Stimulated activated naive CD8-positive, alpha-beta T cell treated with anti-CD3 and anti-CD28 coated beads, Interleukin-15, Interleukin-2, amounts not matched to agents 100 U/mL and 50 U/mL, for 24 hours (primary cell): ENCODE results near the gene CHCHD1.
"Not testable (repeated sequence)": the region's sequence is repeated elsewhere in the genome, so short reads cannot be mapped to it uniquely, and the experiment has no call there.

Experiments
- ATAC-seq: fragments of 150-1000 bp; cut with Tn5 transposase; one replicate; pipeline ENCODE4 v1.10.0; 2021
- DNase-seq: peaks from one replicate; pipeline ENCODE4 v3.0.0; 2021

The CHCHD1 gene

GRCh38 chr10:73769396-73769795 is 12.5 kb upstream of the CHCHD1 start:
- no peak for DNase-seq

GRCh38 chr10:73771722-73772280 is 10.0 kb upstream of the CHCHD1 start:
- peak; percentile 2 for ATAC-seq
- peak; percentile 87 for DNase-seq

More at GRCh38 chr10:73769396-73769795, 12.5 kb upstream of the CHCHD1 start:
- no peak for ATAC-seq

DNA sequence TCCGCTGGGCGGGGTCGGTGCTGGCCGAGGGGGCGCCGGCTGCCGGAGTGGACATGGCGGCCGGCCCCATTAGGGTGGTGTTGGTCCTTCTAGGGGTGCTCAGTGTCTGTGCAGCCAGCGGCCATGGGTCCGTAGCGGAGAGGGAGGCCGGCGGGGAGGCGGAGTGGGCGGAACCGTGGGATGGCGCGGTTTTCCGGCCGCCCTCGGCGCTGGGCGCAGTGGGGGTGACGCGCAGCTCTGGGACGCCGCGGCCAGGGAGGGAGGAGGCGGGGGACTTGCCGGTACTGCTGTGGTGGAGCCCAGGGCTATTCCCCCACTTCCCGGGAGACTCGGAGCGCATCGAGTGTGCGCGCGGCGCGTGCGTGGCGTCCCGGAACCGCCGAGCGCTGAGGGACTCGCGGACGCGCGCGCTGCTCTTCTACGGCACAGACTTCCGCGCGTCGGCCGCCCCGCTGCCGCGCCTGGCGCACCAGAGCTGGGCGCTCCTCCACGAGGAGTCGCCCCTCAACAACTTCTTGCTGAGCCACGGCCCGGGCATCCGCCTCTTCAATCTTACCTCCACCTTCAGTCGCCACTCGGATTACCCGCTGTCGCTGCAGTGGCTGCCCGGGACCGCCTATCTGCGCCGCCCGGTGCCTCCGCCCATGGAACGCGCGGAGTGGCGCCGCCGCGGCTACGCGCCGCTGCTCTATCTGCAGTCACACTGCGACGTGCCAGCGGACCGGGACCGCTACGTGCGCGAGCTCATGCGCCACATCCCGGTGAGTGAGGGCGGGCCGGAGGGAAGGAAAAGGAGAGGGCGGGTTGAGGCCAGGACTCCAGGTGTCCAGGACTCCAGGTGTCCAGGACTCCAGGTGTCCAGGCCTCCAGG is 9.3 kb upstream of the CHCHD1 start:
- DNase-seq, result peak; percentile 87

DNA sequence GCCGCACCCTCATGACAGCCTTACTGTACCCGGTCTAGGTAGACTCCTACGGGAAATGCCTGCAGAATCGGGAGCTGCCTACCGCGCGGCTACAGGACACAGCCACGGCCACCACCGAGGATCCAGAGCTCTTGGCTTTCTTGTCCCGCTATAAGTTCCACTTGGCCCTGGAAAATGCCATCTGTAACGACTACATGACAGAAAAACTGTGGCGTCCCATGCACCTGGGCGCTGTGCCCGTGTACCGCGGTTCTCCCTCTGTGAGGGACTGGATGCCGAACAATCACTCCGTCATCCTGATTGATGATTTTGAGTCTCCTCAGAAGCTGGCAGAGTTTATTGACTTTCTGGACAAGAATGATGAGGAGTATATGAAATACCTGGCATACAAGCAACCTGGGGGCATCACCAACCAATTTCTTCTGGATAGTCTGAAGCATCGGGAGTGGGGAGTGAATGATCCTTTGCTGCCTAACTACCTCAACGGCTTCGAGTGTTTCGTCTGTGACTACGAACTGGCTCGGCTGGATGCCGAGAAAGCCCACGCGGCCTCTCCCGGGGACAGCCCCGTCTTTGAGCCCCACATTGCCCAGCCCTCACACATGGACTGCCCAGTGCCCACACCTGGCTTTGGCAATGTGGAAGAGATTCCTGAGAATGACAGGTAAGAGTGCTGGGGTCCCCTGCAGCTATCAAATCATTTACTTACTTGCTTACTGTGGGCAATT is 8.5 kb upstream of the CHCHD1 start:
- peak; percentile 42 for DNase-seq
- no peak for ATAC-seq

More for the DNA sequence above, 9.3 kb upstream of the CHCHD1 start:
- ATAC-seq, result peak; percentile 76

- ATAC-seq, result no peak
Observed at GRCh38 chr10:73774637-73775036, 7.2 kb upstream of the CHCHD1 start.

DNA sequence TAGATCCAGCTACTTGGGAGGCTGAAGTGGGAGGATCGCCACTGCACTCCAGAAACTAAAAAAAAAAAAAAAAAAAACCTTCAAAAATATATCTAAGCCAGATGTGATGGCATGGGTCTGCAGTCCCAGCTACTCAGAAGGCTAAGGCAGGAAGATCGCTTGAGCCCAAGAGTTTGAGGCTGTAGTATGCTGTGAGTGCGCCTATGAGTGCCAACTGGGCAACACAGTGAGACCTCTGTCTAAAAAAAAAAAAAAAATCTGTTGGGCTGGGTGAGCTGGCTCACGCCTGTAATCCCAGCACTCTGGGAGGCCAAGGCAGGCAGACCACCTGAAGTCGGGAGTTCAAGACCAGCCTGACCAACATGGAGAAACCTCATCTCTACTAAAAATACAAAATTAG is 2.8 kb upstream of the CHCHD1 start:
- ATAC-seq (no peak), DNase-seq (no peak)

More at GRCh38 chr10:73774637-73775036, 7.2 kb upstream of the CHCHD1 start:
- DNase-seq, result no peak

- no peak for ATAC-seq
- no peak for DNase-seq
Observed at GRCh38 chr10:73779539-73780197, 2.2 kb upstream of the CHCHD1 start.

- DNase-seq (no peak), ATAC-seq (no peak)
Observed at GRCh38 chr10:73780301-73780700, 1.5 kb upstream of the CHCHD1 start.

- no peak for ATAC-seq
- DNase-seq, result no peak
Observed at GRCh38 chr10:73780966-73781365, 882 bp upstream of the CHCHD1 start.

DNA sequence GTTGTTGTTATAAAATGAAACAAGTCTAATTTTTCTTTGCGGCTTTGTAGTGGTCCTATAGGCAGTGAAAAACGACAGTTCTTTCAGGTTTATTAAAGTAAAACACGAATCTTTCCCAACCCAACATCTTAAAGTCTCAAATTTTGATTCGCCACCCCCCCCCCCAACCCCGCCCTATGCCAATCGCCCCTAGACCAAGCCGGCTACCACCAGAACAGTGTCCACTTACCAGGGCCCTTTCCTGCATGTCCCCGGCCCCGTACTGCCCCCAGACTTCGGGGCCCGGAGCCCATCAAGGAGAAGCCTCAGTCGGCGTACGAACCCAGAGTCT is 335 bp upstream of the CHCHD1 start:
- ATAC-seq, result peak; percentile 2

GRCh38 chr10:73782749-73783085 is 869 bp downstream of the CHCHD1 start:
- DNase-seq (no peak), ATAC-seq (no peak)

More for the DNA sequence above, 335 bp upstream of the CHCHD1 start:
- no peak for DNase-seq

DNA sequence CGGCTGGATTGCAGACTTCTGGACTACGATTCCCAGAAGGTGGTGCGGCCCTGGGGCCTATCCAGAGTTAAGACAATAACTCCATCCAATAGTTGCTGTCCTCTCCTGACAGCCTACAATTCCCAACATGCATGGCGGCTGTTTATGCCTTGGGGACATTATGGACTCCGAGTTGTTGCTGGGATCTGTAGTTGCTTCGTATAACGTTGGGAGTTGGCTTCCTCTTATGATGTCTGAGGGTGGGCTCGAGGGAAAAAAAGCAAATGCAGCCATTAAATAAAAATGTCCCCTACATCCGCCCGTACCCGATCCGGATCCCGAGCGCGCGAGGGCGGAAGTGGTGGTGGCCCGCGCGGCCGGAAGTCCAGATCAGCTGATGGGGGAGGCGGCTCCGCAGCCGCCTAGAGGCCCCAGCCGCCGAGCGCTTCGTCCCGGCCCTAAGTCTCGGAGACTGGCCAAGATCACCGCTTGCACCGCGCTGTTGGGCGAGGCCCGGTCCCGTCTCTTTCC is 3.4 kb downstream of the CHCHD1 start, which contains the start of gene ZSWIM8:
Gene ZSWIM8, plus strand, starts transcription at position 396 of the 510 bp plus-strand sequence. CDS start 273 bp downstream, outside the sequence.
- DNase-seq (peak; percentile 86), ATAC-seq (peak; percentile 89)

- DNase-seq (peak; percentile 56), ATAC-seq (no peak)
Observed at GRCh38 chr10:73785721-73786511, 4.1 kb downstream of the CHCHD1 start.

- DNase-seq (no peak), ATAC-seq (no peak)
Observed at GRCh38 chr10:73786512-73786885, 4.7 kb downstream of the CHCHD1 start.

DNA sequence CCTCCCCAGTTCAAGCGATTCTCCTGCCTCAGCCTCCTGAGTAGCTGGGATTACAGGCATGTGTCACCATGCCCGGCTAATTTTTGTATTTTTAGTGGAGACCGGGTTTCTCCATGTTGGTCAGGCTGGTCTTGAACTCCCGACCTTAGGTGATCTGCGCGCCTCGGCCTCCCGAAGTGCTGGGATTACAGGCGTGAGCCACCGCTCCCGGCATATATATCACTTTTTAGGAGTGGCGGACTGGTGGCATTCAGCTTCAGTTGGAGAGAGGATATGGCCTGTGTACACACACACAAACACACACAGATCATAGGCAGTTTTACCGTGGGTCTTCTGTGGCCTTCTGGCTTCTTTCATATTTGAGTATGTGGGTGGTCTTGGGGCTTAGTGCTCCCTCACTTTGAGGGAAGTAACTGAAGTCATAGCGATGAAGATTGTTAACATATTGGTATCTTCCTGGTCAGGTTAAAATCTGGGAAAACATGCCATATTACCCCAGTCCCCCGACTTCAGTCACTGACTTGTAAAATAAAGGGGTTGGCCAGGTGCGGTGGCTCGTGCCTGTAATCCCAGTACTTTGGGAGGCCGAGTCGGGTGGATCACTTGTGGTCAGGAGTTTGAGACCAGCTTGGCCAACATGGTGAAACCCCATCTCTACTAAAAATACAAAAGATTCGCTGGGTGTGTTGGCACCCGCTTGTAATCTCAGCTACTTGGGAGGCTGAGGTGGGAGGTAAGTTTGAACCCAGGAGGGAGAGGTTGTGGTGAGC is 5.4 kb downstream of the CHCHD1 start:
- not testable (repeated sequence) for DNase-seq, ATAC-seq

GRCh38 chr10:73788864-73789658 is 7.2 kb downstream of the CHCHD1 start:
- ATAC-seq (no peak), DNase-seq (no peak)

- ATAC-seq, result no peak
- DNase-seq, result no peak
Observed at GRCh38 chr10:73789659-73790055, 7.8 kb downstream of the CHCHD1 start.

DNA sequence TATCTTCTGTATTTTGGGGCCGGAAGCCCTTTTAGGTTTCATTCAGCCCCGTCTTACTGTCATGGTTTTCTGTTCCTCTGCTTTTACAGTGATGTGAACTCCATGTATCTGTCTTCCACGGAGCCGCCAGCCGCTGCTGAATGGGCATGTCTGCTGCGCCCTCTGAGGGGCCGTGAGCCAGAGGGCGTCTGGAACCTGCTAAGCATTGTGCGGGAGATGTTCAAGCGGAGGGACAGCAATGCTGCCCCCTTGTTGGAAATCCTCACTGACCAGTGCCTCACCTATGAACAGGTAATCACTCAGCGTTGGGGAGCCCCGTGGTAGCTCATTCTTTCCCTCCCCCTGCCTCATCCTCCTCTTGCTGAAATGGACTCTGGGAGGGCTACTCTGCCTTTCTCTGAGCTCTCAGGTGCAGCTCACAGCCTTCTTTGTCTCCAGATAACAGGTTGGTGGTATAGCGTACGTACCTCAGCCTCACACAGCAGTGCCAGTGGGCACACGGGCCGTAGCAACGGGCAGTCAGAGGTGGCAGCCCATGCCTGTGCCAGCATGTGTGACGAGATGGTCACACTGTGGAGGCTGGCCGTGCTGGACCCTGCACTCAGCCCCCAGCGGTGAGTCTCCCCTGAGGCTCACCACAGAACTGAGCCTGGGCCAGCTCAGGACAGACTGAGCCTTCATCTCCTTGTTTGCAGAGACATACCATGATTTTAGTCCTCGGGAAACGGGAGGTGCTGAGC is 9.2 kb downstream of the CHCHD1 start:
- no peak for DNase-seq
- no peak for ATAC-seq

GRCh38 chr10:73791871-73792400 is 10.1 kb downstream of the CHCHD1 start:
- ATAC-seq (no peak), DNase-seq (no peak)
